SJCRH30 (cell line): Measurements from ENCODE around the gene TOX2. TPM values are rescaled to one million over a fixed set of nuclear protein-coding genes. Genes with fewer than 3 reads are reported as not detected.
A peak's percentile ranks its signal among the peaks of the same experiment; 100 is the strongest.

Experiments used
- DNase-seq, 2 experiments: peaks; one replicate each; pipeline ENCODE4 v3.0.0-alpha.2; 2015 to 2020
- H3K27ac ChIP-seq: fragments of 250-450 bp; sonication (Bioruptor Pico); 2 replicates; pipeline ENCODE4 v1.5.1; 2020; ENCODE audit warnings: mild to moderate bottlenecking, moderate library complexity
- H3K27me3 ChIP-seq: fragments of 250-450 bp; sonication (Bioruptor Pico); 2 replicates; pipeline ENCODE4 v1.5.1; 2020; ENCODE audit warnings: mild to moderate bottlenecking, moderate library complexity
- H3K36me3 ChIP-seq: fragments of 250-450 bp; sonication (Bioruptor Pico); 2 replicates; pipeline ENCODE4 v1.5.1; 2020; ENCODE audit warnings: mild to moderate bottlenecking, moderate library complexity
- H3K4me1 ChIP-seq: fragments of 250-450 bp; sonication (Bioruptor Pico); 2 replicates; pipeline ENCODE4 v1.5.1; 2020; ENCODE audit warnings: mild to moderate bottlenecking, moderate library complexity
- H3K4me3 ChIP-seq: fragments of 250-450 bp; sonication (Bioruptor Pico); 2 replicates; pipeline ENCODE4 v1.5.1; 2020; ENCODE audit warnings: mild to moderate bottlenecking, moderate library complexity
- H3K9me3 ChIP-seq: fragments of 250-450 bp; sonication (Bioruptor Pico); replicated peaks from 2 replicates; pipeline ENCODE4 v1.5.1; 2020; ENCODE audit warnings: mild to moderate bottlenecking, moderate library complexity
- total RNA-seq: library from RNA; depleted of rRNA; stranded (reverse); fragments of >200 nt; shearing (Covaris generic); gene quantifications from 2 replicates; pipeline ENCODE4 v1.2.3, GENCODE V29; 2014

The TOX2 gene
- total RNA-seq, 1 experiment from 2014 or later, result 10.1 TPM

DNA sequence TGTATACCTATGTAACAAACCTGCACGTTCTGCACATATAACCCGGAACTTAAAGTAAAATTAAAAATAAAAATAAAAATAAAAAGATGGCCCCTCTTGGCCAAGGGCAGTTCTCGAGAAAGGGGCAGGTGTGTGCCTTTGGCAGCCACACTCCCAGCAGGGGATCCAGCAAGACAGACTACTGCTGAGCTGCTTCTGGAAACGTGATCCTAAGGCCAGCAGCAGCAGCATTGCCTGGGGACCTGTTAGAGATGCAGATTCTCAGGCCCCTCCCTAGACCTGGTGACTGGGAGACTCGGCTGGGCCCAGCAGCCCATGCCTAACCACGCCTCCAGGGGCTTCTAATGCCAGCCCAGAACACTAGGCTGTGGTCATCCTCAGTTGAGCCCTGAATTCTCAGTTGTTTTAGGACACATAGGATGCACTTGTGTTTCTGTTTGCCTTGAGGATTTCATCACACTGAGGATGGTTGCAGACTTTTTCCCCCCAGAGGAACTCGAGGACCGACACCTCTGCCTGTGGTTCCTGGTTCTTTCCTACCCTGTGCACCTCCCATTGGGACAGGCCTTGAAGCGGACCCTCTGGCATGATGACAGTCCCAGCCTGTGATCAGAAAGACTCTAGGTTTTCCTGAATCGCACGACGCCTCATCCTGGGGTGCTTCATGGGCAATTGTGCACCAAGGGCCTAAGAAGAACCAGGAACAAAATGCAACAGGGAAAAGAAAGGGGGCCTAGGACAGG is 105.9 kb downstream of the TOX2 start:
- Histone ChIP-seq H3K9me3 (no peaks in the 10 kb centered on the region), H3K27ac (peak overlapping the region; percentile 85), H3K4me3 (no peak overlapping the region), H3K4me1 (peaks cover 33% of the 10 kb centered on the region), H3K27me3 (no peaks in the 10 kb centered on the region), H3K36me3 (no peaks in the 10 kb centered on the region; the same call in 1 of the 2 replicates)
- DNase-seq, result peak; percentile 84 to 90

- no peaks in the 10 kb centered on the region for H3K9me3 ChIP-seq
- no peak overlapping the region for H3K4me3 ChIP-seq
- no peak for DNase-seq
- peaks cover 33% of the 10 kb centered on the region for H3K4me1 ChIP-seq
- H3K27ac ChIP-seq, result no peak overlapping the region
- no peaks in the 10 kb centered on the region for H3K27me3 ChIP-seq
- H3K36me3 ChIP-seq, result no peaks in the 10 kb centered on the region; the same call in 1 of the 2 replicates
Measured at GRCh38 chr20:44021186-44021585, 106.5 kb downstream of the TOX2 start.

DNA sequence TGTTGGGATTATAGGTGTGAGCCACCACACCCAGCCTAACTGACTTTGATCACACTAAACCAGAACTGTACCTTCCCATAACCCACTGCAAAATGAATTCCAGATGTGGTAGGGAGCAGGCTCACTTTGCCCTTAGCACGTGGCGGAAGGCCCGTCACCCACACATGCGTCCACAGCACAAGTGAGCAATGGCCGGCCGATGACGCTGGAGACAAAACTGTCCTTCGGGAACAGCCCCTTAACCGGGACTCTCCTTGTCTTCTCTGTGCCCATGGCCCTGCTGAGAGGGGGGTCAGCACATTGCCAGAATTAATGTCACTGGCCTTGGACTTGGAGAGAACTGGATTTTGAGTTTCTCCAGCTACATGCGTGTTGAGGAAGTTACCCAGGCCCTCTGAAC is 107.2 kb downstream of the TOX2 start:
- no peaks in the 10 kb centered on the region for H3K9me3 ChIP-seq
- H3K27ac ChIP-seq, result no peak overlapping the region
- H3K36me3 ChIP-seq, result no peaks in the 10 kb centered on the region; the same call in 1 of the 2 replicates
- DNase-seq, result no peak
- H3K4me3 ChIP-seq, result no peak overlapping the region
- peaks cover 33% of the 10 kb centered on the region for H3K4me1 ChIP-seq
- H3K27me3 ChIP-seq, result no peaks in the 10 kb centered on the region

DNA sequence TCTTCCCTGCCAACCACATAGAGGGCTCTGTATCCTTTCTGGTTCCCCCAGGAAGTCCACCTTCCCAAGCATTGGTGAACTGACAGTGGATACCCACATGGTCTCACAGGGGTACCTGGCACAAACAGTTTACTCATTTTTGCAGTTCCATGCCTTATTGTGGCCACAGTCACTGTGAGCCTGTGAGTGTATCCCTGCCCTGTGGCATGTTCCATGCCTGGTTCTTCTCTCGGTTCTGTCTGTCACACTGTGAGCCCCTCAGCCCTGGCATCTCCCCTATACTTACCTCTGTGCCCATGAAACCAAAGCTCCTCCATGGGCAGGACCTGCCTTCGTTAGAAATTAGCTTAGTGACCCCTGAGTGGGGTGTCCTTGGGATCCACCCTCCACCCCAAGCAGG is 107.8 kb downstream of the TOX2 start:
- Histone ChIP-seq H3K36me3 (no peaks in the 10 kb centered on the region; the same call in 1 of the 2 replicates), H3K4me3 (no peak overlapping the region), H3K27me3 (no peaks in the 10 kb centered on the region), H3K4me1 (peaks cover 33% of the 10 kb centered on the region), H3K27ac (no peak overlapping the region), H3K9me3 (no peaks in the 10 kb centered on the region)
- no peak for DNase-seq

GRCh38 chr20:44023515-44024371 is 109.1 kb downstream of the TOX2 start:
- no peak overlapping the region for H3K27ac ChIP-seq
- H3K36me3 ChIP-seq, result no peaks in the 10 kb centered on the region; the same call in 1 of the 2 replicates
- no peaks in the 10 kb centered on the region for H3K9me3 ChIP-seq
- DNase-seq, result no peak
- no peaks in the 10 kb centered on the region for H3K27me3 ChIP-seq
- H3K4me1 ChIP-seq, result peaks cover 24% of the 10 kb centered on the region
- no peak overlapping the region for H3K4me3 ChIP-seq

DNA sequence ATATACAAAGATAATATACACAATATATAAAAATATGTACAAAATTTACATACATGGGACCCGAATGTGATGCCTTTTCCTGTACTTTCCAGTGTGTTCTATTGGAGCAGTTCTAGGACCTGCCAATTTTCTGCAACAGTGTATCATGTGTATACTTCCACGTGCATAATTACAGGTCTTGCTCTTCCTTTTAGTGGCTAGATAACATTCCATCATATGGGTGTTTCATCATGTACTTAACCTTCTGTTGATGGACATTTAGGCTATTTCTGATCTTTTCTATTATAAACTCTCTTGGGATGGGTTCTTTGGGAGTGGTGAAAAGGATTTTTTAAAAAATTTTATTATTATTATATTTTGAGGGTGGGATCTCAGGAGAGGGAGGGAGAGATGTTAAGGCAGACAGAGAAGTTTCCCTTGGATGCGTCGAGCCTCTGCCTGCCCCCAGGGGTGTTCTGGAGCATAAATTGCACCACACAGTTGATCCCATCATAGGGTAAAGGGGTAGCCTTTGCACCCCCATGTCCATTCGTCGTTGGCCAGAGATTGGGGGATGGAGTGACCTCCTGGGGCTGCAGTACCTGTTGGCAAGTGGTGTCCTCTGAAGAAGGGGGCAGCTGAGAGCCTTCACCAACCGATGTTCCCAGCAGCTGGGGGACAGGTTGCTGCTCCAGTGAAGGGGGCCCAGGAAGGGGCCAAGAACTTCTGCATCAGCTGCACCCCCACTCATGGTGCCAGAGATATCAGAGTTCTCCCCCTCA is 110.3 kb downstream of the TOX2 start:
- H3K4me3 ChIP-seq, result no peak overlapping the region
- no peak for DNase-seq
- H3K9me3 ChIP-seq, result no peaks in the 10 kb centered on the region
- H3K27ac ChIP-seq, result no peak overlapping the region
- H3K36me3 ChIP-seq, result no peaks in the 10 kb centered on the region; the same call in 1 of the 2 replicates
- H3K27me3 ChIP-seq, result no peaks in the 10 kb centered on the region
- H3K4me1 ChIP-seq, result peaks cover 11% of the 10 kb centered on the region

DNA sequence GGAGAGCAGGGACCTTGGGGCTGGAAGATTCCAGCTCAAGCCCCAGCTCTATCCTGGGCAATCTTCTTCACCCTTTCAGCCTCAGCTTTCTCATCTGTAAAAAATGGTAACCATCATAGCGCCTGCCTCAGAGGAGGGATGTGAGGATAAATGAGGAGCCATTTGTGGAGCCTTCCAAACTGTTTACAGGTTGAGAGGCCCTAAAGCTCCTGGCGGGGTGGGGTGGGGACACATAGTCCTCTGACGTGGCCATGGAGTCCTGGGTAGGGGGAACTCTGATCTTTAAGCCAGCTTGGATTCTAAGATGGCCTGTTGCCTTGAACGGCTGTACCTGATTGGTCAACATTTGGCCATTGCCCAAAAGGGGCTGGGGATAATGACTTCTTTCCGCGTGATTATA is 111.1 kb downstream of the TOX2 start:
- Histone ChIP-seq H3K9me3 (no peaks in the 10 kb centered on the region), H3K36me3 (no peaks in the 10 kb centered on the region; the same call in 1 of the 2 replicates), H3K27me3 (no peaks in the 10 kb centered on the region), H3K27ac (no peak overlapping the region), H3K4me3 (no peak overlapping the region), H3K4me1 (peaks cover 4% of the 10 kb centered on the region)
- no peak for DNase-seq

GRCh38 chr20:44026647-44027342 is 112.1 kb downstream of the TOX2 start:
- Histone ChIP-seq H3K9me3 (no peaks in the 10 kb centered on the region), H3K27me3 (no peaks in the 10 kb centered on the region), H3K36me3 (no peaks in the 10 kb centered on the region; the same call in 1 of the 2 replicates), H3K4me3 (no peak overlapping the region), H3K4me1 (no peaks in the 10 kb centered on the region), H3K27ac (no peak overlapping the region)
- no peak for DNase-seq

GRCh38 chr20:44027343-44028002 is 112.8 kb downstream of the TOX2 start:
- Histone ChIP-seq H3K36me3 (no peaks in the 10 kb centered on the region; the same call in 1 of the 2 replicates), H3K9me3 (no peaks in the 10 kb centered on the region), H3K4me1 (no peaks in the 10 kb centered on the region), H3K27ac (no peak overlapping the region), H3K27me3 (no peaks in the 10 kb centered on the region), H3K4me3 (no peak overlapping the region)
- DNase-seq, result no peak

- Histone ChIP-seq H3K27ac (no peak overlapping the region), H3K4me1 (no peaks in the 10 kb centered on the region), H3K4me3 (no peak overlapping the region), H3K9me3 (no peaks in the 10 kb centered on the region), H3K27me3 (no peaks in the 10 kb centered on the region), H3K36me3 (no peaks in the 10 kb centered on the region; the same call in 1 of the 2 replicates)
- DNase-seq, result no peak
Measured at GRCh38 chr20:44028003-44028730, 113.5 kb downstream of the TOX2 start.

DNA sequence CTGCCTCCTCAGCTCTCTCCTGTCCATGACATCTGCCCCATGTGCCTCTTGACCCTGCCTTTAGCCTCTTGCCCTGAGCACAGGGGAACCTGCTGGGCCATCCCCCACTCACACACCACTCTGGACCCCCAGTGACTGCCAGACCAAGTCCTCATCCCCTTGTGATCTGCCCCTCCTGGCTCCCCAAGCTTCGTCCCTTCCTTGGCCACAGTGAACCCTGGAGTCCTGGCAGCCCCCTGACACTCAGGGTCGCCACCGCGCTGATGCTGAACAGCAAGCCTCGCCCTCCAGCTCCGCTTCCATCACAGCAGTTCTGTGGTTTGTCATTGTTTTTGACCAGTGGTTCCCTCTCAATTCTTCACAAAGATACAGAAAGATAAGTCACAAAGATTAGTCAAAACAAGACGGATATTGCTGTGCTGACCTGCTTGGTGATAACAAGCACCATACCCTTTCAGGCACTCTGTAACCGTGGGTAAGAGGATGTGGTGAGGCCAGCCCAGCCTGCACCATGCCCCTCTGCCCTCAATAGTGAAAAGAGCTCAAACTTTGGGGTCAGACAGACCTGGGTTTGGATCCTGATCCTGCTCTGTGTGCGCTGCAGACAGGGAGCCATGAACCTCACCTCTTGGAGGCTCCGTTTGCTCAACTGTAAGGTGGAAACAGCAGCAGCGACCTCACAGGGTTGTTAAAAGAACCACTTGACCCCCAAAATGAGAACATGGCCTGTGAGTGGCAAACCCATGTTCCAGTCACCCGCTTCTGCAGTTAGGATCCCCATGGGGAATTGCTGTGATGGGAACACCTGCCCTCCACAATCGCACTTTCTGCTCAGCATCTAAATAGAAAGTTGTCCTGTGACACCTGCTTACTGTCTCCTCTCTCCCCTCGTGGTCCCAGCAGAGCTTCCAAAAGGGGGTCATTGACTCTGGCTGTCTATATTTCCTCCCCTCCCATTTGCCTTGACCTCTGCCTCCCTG is 114.5 kb downstream of the TOX2 start:
- Histone ChIP-seq H3K36me3 (no peaks in the 10 kb centered on the region), H3K27ac (no peak overlapping the region), H3K9me3 (no peaks in the 10 kb centered on the region), H3K4me1 (no peaks in the 10 kb centered on the region), H3K27me3 (no peaks in the 10 kb centered on the region), H3K4me3 (no peak overlapping the region)
- DNase-seq, result no peak

DNA sequence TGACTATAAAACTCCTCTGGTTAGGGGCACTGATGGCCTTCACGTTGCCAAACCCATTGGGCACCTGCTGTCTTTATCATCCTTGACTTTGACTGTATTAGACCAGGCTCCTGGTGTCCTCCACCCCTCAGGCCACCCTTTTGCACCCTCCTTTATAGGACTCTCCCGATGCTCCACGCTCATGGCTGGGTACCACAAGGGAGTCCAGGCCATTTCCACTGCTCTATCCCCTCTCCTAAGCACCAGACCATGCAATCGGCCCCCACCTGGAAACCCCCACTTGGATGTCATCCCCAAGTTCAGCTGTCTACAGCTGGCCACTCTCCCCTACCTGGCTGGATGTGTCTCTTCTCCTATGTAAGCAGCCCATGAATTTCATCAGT is 115.2 kb downstream of the TOX2 start:
- Histone ChIP-seq H3K4me1 (no peaks in the 10 kb centered on the region), H3K27ac (no peak overlapping the region), H3K4me3 (no peak overlapping the region), H3K9me3 (no peaks in the 10 kb centered on the region), H3K36me3 (no peaks in the 10 kb centered on the region), H3K27me3 (no peaks in the 10 kb centered on the region)
- DNase-seq, result no peak
